GM21529 (cell line): ENCODE data around the gene AGRP.

ENCODE experiments used
- ATAC-seq: cut with Tn5 transposase; IDR thresholded peaks from one replicate; pipeline ENCODE4 v1.9.1; 2021; ENCODE audit not compliant: unreplicated experiment

The AGRP gene

GRCh38 chr16:67445913-67446907, 37.1 kb downstream of the AGRP start:
- ATAC-seq, result no peak

GRCh38 chr16:67445441-67445912, 37.9 kb downstream of the AGRP start:
- no peak for ATAC-seq

GRCh38 chr16:67445126-67445426, 38.3 kb downstream of the AGRP start:
- no peak for ATAC-seq

GRCh38 chr16:67444259-67445125, 38.9 kb downstream of the AGRP start:
- ATAC-seq, result no peak

- ATAC-seq, result no peak
These were observed 40.1 kb downstream of the AGRP start for GRCh38 chr16:67443265-67443664.

GRCh38 chr16:67442581-67443255, 40.6 kb downstream of the AGRP start:
- ATAC-seq, result no peak

GRCh38 chr16:67441907-67442306, 41.4 kb downstream of the AGRP start:
- no peak for ATAC-seq

- no peak for ATAC-seq
These were observed 42.0 kb downstream of the AGRP start for GRCh38 chr16:67441271-67441753.

- ATAC-seq, result no peak
These were observed 44.4 kb downstream of the AGRP start for GRCh38 chr16:67438824-67439393.

- no peak for ATAC-seq
These were observed 45.1 kb downstream of the AGRP start for GRCh38 chr16:67438098-67438791.

GRCh38 chr16:67437513-67437912, 45.8 kb downstream of the AGRP start:
- ATAC-seq, result no peak

GRCh38 chr16:67436640-67437193, 46.6 kb downstream of the AGRP start:
- no peak for ATAC-seq

GRCh38 chr16:67435758-67436164, 47.6 kb downstream of the AGRP start:
- ATAC-seq, result no peak

GRCh38 chr16:67433131-67433719, 50.1 kb downstream of the AGRP start:
- ATAC-seq, result no peak
